ENCODE data around the gene TMEM184A. TPM values are rescaled to one million over a fixed set of nuclear protein-coding genes. Genes with fewer than 3 reads are reported as not detected.

The TMEM184A gene
- total RNA-seq, 1 donor from 2014 or later = 129 TPM

DNA sequence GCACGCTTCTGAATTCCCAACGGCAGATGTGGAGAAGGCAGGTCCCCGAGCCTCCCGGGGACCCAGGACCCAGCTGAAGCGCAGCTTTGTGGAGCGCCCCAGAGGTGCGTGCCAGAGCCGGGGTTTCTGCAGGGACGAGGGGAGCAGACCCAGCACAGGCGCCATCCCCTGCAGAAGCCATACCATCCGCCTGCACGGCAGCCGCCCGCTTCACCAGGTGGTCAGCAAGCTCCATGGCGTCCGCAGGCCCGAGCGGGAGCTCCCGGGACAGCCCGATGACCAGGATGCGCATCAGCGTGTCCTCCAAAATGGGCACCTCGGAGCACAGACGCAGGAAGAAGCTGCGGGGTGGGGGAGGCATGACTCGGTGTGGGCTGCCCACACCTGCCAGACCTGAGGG is 62.4 kb downstream of the TMEM184A start:
- Histone ChIP-seq H3K36me3 (peaks cover under 1 to 61% of the 10 kb centered on the region in 2 donors), H3K9me3 (no peaks in the 10 kb centered on the region), H3K27ac (no peak overlapping the region), H3K27me3 (no peaks in the 10 kb centered on the region), H3K4me3 (no peak overlapping the region), H3K4me1 (no peaks in the 10 kb centered on the region)
- intact Hi-C loops (cut with DNase I) = no loop called here
- TF ChIP-seq POLR2A (IDR thresholded peaks at IDR 0.05) = no peak
- TF ChIP-seq, protein P1, sequence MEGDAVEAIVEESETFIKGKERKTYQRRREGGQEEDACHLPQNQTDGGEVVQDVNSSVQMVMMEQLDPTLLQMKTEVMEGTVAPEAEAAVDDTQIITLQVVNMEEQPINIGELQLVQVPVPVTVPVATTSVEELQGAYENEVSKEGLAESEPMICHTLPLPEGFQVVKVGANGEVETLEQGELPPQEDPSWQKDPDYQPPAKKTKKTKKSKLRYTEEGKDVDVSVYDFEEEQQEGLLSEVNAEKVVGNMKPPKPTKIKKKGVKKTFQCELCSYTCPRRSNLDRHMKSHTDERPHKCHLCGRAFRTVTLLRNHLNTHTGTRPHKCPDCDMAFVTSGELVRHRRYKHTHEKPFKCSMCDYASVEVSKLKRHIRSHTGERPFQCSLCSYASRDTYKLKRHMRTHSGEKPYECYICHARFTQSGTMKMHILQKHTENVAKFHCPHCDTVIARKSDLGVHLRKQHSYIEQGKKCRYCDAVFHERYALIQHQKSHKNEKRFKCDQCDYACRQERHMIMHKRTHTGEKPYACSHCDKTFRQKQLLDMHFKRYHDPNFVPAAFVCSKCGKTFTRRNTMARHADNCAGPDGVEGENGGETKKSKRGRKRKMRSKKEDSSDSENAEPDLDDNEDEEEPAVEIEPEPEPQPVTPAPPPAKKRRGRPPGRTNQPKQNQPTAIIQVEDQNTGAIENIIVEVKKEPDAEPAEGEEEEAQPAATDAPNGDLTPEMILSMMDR (IDR thresholded peaks at IDR 0.05) = no peak
- no peak for TF ChIP-seq POLR2AphosphoS5 (IDR thresholded peaks at IDR 0.05; ENCODE audit: insufficient read depth in 1 of 2, low read depth in 1 of 2)
- no peak for DNase-seq (ENCODE audit: extremely low spot score in 2 of 2)

DNA sequence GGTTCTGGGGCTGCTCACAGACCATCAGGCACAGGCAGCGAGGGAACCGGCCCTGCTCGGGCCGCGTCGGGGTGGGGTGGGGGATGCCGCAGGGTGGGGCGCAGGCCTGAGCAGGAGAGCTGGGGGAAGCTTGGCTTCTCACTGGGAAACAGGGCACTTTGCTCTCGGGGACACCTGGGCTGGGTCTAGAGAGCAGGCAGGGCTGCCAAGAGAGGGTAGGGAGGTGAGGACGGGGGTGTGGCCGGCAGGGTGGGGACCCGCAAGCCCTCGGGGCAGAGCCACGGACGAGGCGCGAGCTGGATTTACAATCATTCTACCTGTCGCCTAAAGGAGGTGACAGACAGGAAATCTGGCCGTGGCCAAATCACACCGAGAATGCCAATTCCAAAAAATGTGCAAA is 62.9 kb downstream of the TMEM184A start:
- intact Hi-C loops (cut with DNase I) = no loop called here
- no peak for DNase-seq (ENCODE audit: extremely low spot score in 2 of 2)
- Histone ChIP-seq H3K4me1 (no peaks in the 10 kb centered on the region), H3K4me3 (no peak overlapping the region), H3K27ac (no peak overlapping the region), H3K36me3 (peaks cover 0 to 65% of the 10 kb centered on the region in 2 donors), H3K9me3 (no peaks in the 10 kb centered on the region), H3K27me3 (no peaks in the 10 kb centered on the region)
- TF ChIP-seq POLR2AphosphoS5 (IDR thresholded peaks at IDR 0.05; ENCODE audit: insufficient read depth in 1 of 2, low read depth in 1 of 2) (no peak), POLR2A (IDR thresholded peaks at IDR 0.05) (no peak)
- TF ChIP-seq, protein P1 (IDR thresholded peaks at IDR 0.05) = no peak

DNA sequence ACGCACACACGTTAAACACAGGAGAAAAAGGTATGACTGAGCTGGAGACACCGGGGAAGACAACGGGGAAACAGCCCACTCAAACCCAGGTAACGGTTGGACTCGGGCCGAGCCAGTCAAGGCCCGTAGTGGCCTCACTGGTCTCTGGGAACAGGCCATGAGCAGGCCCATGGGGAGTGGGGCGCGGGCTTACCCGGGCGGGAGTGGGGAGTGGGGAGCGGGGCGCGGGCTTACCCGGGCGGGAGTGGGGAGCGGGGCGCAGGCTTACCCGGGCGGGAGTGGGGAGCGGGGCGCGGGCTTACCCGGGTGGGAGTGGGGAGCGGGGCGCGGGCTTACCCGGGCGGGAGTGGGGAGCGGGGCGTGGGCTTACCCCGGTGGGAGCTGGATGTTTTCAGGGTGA is 63.4 kb downstream of the TMEM184A start:
- Histone ChIP-seq H3K36me3 (peaks cover 0 to 68% of the 10 kb centered on the region in 2 donors), H3K4me1 (no peaks in the 10 kb centered on the region), H3K27ac (no peak overlapping the region), H3K9me3 (no peaks in the 10 kb centered on the region), H3K27me3 (no peaks in the 10 kb centered on the region), H3K4me3 (no peak overlapping the region)
- no peak for DNase-seq (ENCODE audit: extremely low spot score in 2 of 2)
- intact Hi-C loops (cut with DNase I) = no loop called here
- TF ChIP-seq POLR2AphosphoS5 (IDR thresholded peaks at IDR 0.05; ENCODE audit: insufficient read depth in 1 of 2, low read depth in 1 of 2) = no peak

Other genes starting within 250 kb of the TMEM184A start
- gene MICALL2, start 96.7 kb downstream of the TMEM184A start, total RNA-seq = 15.7 TPM
- gene INTS1, start 51.8 kb downstream of the TMEM184A start, total RNA-seq = 67.3 TPM
- 30.0 TPM for gene MAFK, start 25.5 kb downstream of the TMEM184A start, total RNA-seq
- gene PSMG3, start 13.8 kb upstream of the TMEM184A start, total RNA-seq = 49.6 TPM
- gene ELFN1, start 114.1 kb upstream of the TMEM184A start, total RNA-seq = 2.2 TPM